K562 (cell line): ENCODE results near the gene SNAPC3. TPM values are rescaled to one million over a fixed set of nuclear protein-coding genes. Genes with fewer than 3 reads are reported as not detected.

Experiments used
- ATAC-seq: fragments of 200-7000 bp; cut with Tn5 transposase; 3 replicates; pipeline ENCODE4 v1.9.1; 2020; ENCODE audit warnings: moderate library complexity
- BruUV-seq: library from RNA; stranded (reverse); fragments of 400-500 nt; replicated peaks from 2 replicates; lab custom pipeline; 2021; lab: Mats Ljungman, UMichigan
- CTCF ChIA-PET: fragments of 300-600 bp; formaldehyde crosslinking; extraction: SDS; loops from one replicate; lab custom pipeline; 2021; ENCODE audit warnings: low intra/inter-chr PET ratio; lab: Yijun Ruan, JAX
- POLR2A ChIA-PET: fragments of 300-600, 350-650 bp; sonication (Branson Sonifier 250); formaldehyde crosslinking; extraction: SDS; loops from one replicate; lab custom pipeline; 2021; ENCODE audit warnings: antibody characterized with exemption, inconsistent platforms; lab: Yijun Ruan, JAX
- DNase-seq, 4 experiments: peaks; one replicate each; pipeline versions ENCODE4 v3.0.0 to v3.0.0-alpha.2; 2011 to 2018; ENCODE audit warnings: low spot score in 3 of 4, mixed read lengths in 3 of 4; ENCODE audit errors: extremely low read depth in 1 of 4
- FAIRE-seq: peaks from 2 replicates; lab custom pipeline; 2011; peaks lifted over from hg19 to GRCh38; lab: Jason Lieb, UNC
- H2AFZ ChIP-seq: 2 replicates; pipeline ENCODE4 v1.6.0; 2011; ENCODE audit warnings: low read depth, low read length, control low read depth, inconsistent platforms
- H3K27ac ChIP-seq: fragments of 200-600 bp; 3 replicates; pipeline ENCODE4 v1.8.0; 2011; ENCODE audit warnings: low read depth, mild to moderate bottlenecking, control low read depth, inconsistent platforms, low read length, moderate library complexity, mixed read lengths; ENCODE audit errors: extremely low read depth
- H3K27me3 ChIP-seq, 2 experiments: fragments of 300-600 bp in 1 of 2; 2 replicates in 1 of 2; 3 replicates in 1 of 2; pipeline versions ENCODE4 v1.6.0 to v1.8.0; 2011; ENCODE audit warnings: inconsistent platforms in 2 of 2, low read length in 2 of 2, mild to moderate bottlenecking in 1 of 2, mixed read lengths in 1 of 2, moderate library complexity in 1 of 2; ENCODE audit not compliant: control insufficient read depth in 2 of 2, insufficient read depth in 2 of 2
- H3K36me3 ChIP-seq: fragments of 300-600 bp; 3 replicates; pipeline ENCODE4 v1.8.0; 2011; ENCODE audit warnings: mild to moderate bottlenecking, low read length, inconsistent platforms; ENCODE audit not compliant: control insufficient read depth, insufficient read depth
- H3K4me1 ChIP-seq, 2 experiments: fragments of 200-600 bp in 1 of 2; replicated peaks in 1 of 2; 2 replicates in 1 of 2; 3 replicates in 1 of 2; pipeline versions ENCODE4 v1.5.1 to v1.8.0; 2011; ENCODE audit warnings: inconsistent platforms in 2 of 2, low read length in 2 of 2, mild to moderate bottlenecking in 1 of 2, mixed read lengths in 1 of 2, moderate library complexity in 1 of 2; ENCODE audit not compliant: control insufficient read depth in 2 of 2, insufficient read depth in 2 of 2
- H3K4me2 ChIP-seq: 2 replicates; pipeline ENCODE4 v1.6.1; 2011; ENCODE audit warnings: low read length, control low read depth, inconsistent platforms, mixed read lengths; ENCODE audit not compliant: insufficient read depth
- H3K4me3 ChIP-seq: fragments of 200-600 bp; sonication (generic), shearing (Covaris generic); 2 replicates; pipeline ENCODE4 v1.5.1; 2016; ENCODE audit warnings: control low read depth, inconsistent platforms
- H3K79me2 ChIP-seq: fragments of 200-600 bp; 3 replicates; pipeline ENCODE4 v1.8.0; 2011; ENCODE audit warnings: low read length, inconsistent platforms; ENCODE audit not compliant: control insufficient read depth, insufficient read depth
- H3K9ac ChIP-seq, 2 experiments: 2 replicates each; pipeline versions ENCODE4 v1.6.0 to v1.6.1; 2011; ENCODE audit warnings: low read depth in 2 of 2, low read length in 2 of 2, control low read depth in 1 of 2, inconsistent platforms in 1 of 2, mild to moderate bottlenecking in 1 of 2, mixed read lengths in 1 of 2; ENCODE audit not compliant: insufficient read depth in 1 of 2
- H3K9me1 ChIP-seq: one replicate; pipeline ENCODE4 v1.6.0; 2011; ENCODE audit warnings: inconsistent platforms, mild to moderate bottlenecking, low read length, moderate library complexity; ENCODE audit not compliant: control insufficient read depth, insufficient read depth
- H3K9me3 ChIP-seq: replicated peaks from 2 replicates; pipeline ENCODE4 v1.5.1; 2011; ENCODE audit warnings: low read depth, low read length, inconsistent platforms; ENCODE audit not compliant: control insufficient read depth, insufficient read depth
- H4K20me1 ChIP-seq: replicated peaks from 2 replicates; pipeline ENCODE4 v1.6.1; 2011; ENCODE audit warnings: low read length, inconsistent platforms, mixed read lengths; ENCODE audit not compliant: control insufficient read depth, insufficient read depth
- CBFA2T2 ChIP-seq: fragments of 450-650 bp; conservative IDR thresholded peaks from 2 replicates; pipeline ENCODE4 v1.6.1; 2017; ENCODE audit warnings: mild to moderate bottlenecking
- SRSF1 ChIP-seq: fragments of 200-400 bp; formaldehyde crosslinking; IDR thresholded peaks from 2 replicates; pipeline ENCODE4 v1.6.1; 2017; ENCODE audit warnings: mild to moderate bottlenecking, low read depth, low read length, moderate library complexity
- WGBS: fragments of 100-300 bp; shearing (Covaris generic); methylation state at CpG from one replicate; pipeline ENCODE4 v1.1.6; 2016; ENCODE audit warnings: low coverage, mixed read lengths; ENCODE audit not compliant: insufficient coverage; ENCODE audit errors: missing lambda C conversion rate; 5-methylcytosine and 5-hydroxymethylcytosine counted together
- in situ Hi-C: fragments of 300-500 bp; cut with MboI; formaldehyde crosslinking; loops from 4 replicates; pipeline ENCODE4 v1.15.0; 2018; ENCODE audit warnings: inconsistent platforms, mixed read lengths
- intact Hi-C: fragments of 100-400 bp; cut with micrococcal nuclease; formaldehyde crosslinking; loops from 2 replicates; pipeline ENCODE4 v1.14.2; 2022
- polyA plus RNA-seq, 8 experiments: library from polyadenylated mRNA; depleted of rRNA in 4 of 8; stranded (reverse) in 5 of 8; unstranded in 3 of 8; fragments of >200 nt; fragmentation: Nextera tagmentation in 2 of 8; fragmentation: Illumina TruSeq in 1 of 8; extraction: Ambion mirVana in 2 of 8; extraction: Trizol in 1 of 8; gene quantifications; 2 replicates each; pipeline versions ENCODE4 v1.2.1 to v1.2.3, GENCODE V29; 2011 to 2014; ENCODE audit warnings: inconsistent platforms in 1 of 8, missing spikeins in 1 of 8
- total RNA-seq, 7 experiments: library from RNA; depleted of rRNA in 6 of 7; stranded (reverse); fragments of >200 nt in 6 of 7; fragmentation: Illumina TruSeq in 2 of 7; extraction: Trizol in 2 of 7; gene quantifications; 2 replicates each; pipeline versions ENCODE4 v1.2.1 to v1.2.3, GENCODE V29; 2011 to 2021; ENCODE audit warnings: low replicate concordance in 1 of 7
- TF ChIP-seq, protein P1 (sequence below): fragments of 450-650 bp; IDR thresholded peaks from 2 replicates; pipeline ENCODE4 v1.6.1; 2016; ENCODE audit warnings: antibody characterized with exemption

Gene SNAPC3
- total and polyA plus RNA-seq, 9 of the 15 experiments (the other 6 are each of a cell fraction or from before 2014, with no cell fraction given), result 2.3 to 38.9 (median 19.8) TPM

DNA sequence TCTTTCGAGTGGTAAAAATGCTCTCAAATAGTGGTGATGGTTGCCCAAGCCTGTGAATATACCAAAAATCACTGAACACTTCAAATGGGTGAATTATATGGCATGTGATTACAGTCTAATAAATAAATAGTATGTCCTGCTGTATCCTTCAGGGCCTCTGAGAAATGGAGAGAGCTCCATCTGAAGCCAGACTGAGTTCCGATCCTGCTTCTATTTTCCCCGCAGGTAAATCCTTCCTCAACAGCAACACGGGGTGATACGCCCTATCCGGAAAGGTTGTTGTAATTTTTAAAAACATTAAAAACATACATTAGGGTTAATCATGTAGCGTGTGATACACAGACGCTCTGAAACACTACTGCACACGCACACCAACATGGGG, 695 bp upstream of the SNAPC3 start:
- no peak for FAIRE-seq
- H2AFZ ChIP-seq, result peak overlapping the region; percentile 94
- intact Hi-C loops (loop anchor here (5.0 kb wide), 1 partner anchor 110 kb away; no protein-coding TSS in a partner anchor), in situ Hi-C loops (no loop called here)
- H3K4me1 ChIP-seq, result peaks cover 8 to 18% of the 10 kb centered on the region in 2 experiments; a peak in 4 of 5 replicates
- peak overlapping the region; percentile 84 for H3K4me2 ChIP-seq
- H3K4me3 ChIP-seq, result peak overlapping the region; percentile 96
- H3K27me3 ChIP-seq, result no peaks in the 10 kb centered on the region
- BruUV-seq, result TSS peak; percentile 95
- CTCF ChIA-PET, result no interaction called here
- WGBS, result 25% methylated on average over 9 of the region's 9 CpGs
- TF ChIP-seq, protein P1, sequence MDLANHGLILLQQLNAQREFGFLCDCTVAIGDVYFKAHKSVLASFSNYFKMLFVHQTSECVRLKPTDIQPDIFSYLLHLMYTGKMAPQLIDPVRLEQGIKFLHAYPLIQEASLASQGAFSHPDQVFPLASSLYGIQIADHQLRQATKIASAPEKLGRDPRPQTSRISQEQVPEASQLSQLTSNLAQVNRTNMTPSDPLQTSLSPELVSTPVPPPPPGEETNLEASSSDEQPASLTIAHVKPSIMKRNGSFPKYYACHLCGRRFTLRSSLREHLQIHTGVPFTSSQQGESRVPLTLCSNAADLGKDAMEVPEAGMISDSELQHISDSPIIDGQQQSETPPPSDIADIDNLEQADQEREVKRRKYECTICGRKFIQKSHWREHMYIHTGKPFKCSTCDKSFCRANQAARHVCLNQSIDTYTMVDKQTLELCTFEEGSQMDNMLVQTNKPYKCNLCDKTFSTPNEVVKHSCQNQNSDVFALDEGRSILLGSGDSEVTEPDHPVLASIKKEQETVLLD, result no peak
- TF ChIP-seq CBFA2T2, result no peak
- TF ChIP-seq SRSF1, result no peak
- no peak for ATAC-seq
- H3K9me3 ChIP-seq, result no peaks in the 10 kb centered on the region
- POLR2A ChIA-PET, result interaction anchor here (0.9 kb wide), 1 partner anchor 184 kb away, joined by 3 read pairs; no protein-coding TSS in a partner anchor
- peaks cover 24% of the 10 kb centered on the region for H3K36me3 ChIP-seq
- no peak for DNase-seq
- no peaks in the 10 kb centered on the region for H4K20me1 ChIP-seq
- peaks cover 43% of the 10 kb centered on the region for H3K79me2 ChIP-seq
- H3K9ac ChIP-seq, result peak overlapping the region; percentile 79 to 91
- H3K9me1 ChIP-seq, result peaks cover 2% of the 10 kb centered on the region
- peak overlapping the region; percentile 75 for H3K27ac ChIP-seq
